H1 (cell line): Measurements from ENCODE around the gene CAPZA2. TPM values are rescaled to one million over a fixed set of nuclear protein-coding genes. Genes with fewer than 3 reads are reported as not detected.

Experiments used
- ASH2L ChIP-seq: fragments of 200-600, 300-600 bp; sonication (generic); IDR thresholded peaks from one replicate; pipeline ENCODE4 v1.7.1; 2017; ENCODE audit warnings: low read length
- SIN3A ChIP-seq, 2 experiments: IDR thresholded peaks in 1 of 2; conservative IDR thresholded peaks in 1 of 2; 2 replicates each; pipeline ENCODE4 v1.6.1; 2011 to 2012; ENCODE audit warnings: low read length in 2 of 2, improper control_type of control experiment in 1 of 2, low read depth in 1 of 2, mild to moderate bottlenecking in 1 of 2
- SIX5 ChIP-seq: IDR thresholded peaks from 2 replicates; pipeline ENCODE4 v1.6.1; 2011; ENCODE audit warnings: mild to moderate bottlenecking, low read depth, low read length
- polyA plus RNA-seq, 7 experiments: library from polyadenylated mRNA; depleted of rRNA in 3 of 7; stranded (reverse) in 5 of 7; unstranded in 2 of 7; fragments of >200 nt in 5 of 7; fragments of 200-250 nt in 2 of 7; gene quantifications; 1 replicate in 5 of 7; 2 replicates in 1 of 7; 4 replicates in 1 of 7; pipeline versions ENCODE4 v1.2.1 to v1.2.3, GENCODE V29; 2011 to 2013; ENCODE audit warnings: missing spikeins in 2 of 7, mixed read lengths in 2 of 7
- total RNA-seq: library from RNA; stranded (reverse); fragmentation: NEBNext Ultra II Directional; extraction: Animal tissue kit (Norgen Biotek cat#: 25700); gene quantifications from 2 replicates; pipeline ENCODE4 v1.2.1, GENCODE V29; 2021

CAPZA2 gene
- total and polyA plus RNA-seq, 2 of the 8 experiments (the other 6 are each of a cell fraction or from before 2014, with no cell fraction given) = 33.2 to 145 TPM

DNA sequence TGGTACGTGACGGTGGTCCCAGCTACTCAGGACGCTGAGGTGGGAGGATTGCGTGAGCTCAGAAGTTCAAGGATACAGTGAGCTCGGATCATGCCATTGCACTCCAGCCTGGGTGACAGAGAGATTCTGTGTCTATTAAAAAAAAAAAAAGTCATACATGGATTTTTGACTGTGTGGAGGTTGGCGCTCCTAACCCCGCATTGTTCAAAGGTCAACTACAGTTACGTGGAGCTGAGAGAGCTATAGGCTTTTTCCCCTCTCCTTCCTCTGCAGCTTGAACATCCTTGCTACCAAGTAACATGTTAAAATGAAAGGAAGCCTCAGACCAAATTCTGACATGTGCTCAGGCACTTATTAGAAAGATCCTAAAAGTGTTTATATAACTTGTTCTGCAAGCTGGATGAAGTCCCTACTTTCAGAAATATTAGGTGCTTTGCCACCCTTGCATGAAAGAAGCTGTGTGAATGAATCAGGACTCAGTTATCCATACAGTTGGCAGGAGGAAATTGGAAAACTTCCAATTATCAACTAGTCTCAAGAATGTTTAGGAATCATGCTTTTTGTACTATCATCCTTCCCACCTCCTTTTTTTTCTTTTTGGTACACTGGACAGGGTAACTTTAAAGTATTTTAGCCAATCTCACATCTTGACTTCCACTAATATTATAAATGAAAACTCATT is 78.4 kb downstream of the CAPZA2 start (continued):
- no peak for TF ChIP-seq ASH2L
- TF ChIP-seq SIN3A (conservative IDR thresholded peaks at IDR 0.05 in 1 of 2, IDR thresholded peaks at IDR 0.05 in 1 of 2; ENCODE audit: low read depth in 1 of 2, low read length in 2 of 2) = no peak
- no peak for TF ChIP-seq SIX5
